ENCODE data around the gene TFCP2L1.

TFCP2L1 gene

DNA sequence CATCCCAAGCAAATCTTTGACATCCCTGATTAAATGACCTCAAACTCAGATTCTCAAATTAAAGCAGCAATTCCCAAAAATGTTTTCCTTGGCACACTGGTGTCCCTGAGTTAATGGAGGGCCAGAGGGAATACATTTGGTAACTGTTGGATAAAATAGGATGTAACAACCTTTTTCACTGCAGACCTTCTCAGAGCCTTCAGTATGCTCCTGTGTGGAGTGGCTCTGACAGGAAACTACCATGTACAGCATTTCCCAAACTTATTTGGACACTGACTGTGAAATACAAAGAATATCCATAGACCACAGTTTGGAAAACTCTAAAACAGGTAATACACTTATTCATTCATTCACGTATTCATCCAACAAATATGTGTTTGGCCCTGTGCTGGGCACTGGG, 91.8 kb downstream of the TFCP2L1 start:
- no peak for DNase-seq

DNA sequence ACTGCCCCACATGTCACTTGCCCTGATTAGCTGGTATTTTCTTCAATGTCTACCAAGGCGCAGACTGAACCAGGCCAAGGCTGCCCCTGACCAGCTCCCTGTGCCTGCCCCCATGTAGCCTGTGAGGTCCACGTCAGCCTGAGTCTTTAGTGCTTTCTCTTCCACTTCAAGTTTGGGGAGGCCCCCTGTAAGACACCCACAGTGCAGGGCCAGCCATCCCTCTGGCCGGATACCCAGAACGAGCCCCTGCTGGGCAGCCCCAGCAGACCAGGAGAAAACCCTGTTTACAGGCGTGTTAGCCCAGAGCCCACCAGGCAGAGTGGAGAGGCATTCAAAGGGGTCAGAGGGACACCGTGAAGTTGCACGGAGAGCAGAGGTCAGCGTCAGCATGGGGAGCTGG, 92.4 kb downstream of the TFCP2L1 start:
- DNase-seq = no peak

DNA sequence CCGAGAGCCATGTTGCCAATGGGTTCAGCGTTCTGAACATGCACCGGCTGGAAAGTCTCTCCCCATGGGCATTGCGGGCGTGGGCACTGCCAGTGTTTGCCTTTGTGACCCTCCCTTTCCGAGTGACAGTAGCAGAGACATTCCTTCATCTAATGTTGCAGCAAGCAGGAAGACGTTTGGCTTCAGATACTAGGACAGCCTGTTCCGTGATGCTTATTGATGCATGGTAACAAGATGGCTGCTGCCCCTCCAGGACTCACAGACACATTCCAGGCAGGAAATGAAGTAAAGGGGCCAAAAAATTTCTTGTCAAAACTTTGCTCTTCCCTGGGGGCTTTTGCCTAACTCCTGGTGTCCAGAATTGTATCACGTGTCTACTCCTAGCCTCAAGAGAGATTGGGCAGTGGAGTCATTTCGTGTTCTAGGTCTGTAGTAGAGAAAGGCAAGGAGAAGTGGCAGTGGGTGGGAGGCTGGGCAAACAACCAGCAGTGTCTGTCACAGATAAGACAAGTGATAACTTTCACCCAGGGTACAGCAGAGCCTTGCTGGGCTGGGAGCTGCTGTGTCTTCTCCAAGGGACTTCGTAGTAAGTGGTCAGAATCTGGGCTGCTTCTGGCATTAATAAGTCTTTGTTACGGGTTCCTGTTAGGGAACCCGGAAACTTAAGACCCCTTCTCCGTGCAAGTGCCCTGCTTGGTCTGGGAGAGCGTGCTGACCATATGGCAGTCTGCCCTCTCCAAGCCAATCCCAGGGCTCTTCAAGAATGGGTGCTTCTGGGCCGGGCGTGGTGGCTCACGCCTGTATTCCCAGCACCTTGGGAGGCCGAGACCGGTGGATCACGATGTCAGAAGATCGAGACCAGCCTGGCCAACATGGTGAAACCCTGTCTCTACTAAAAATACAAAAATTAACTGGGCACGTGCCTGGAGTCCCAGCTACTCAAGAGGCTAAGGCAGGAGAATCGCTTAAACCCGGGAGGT, 93.5 kb downstream of the TFCP2L1 start:
- DNase-seq = no peak

DNA sequence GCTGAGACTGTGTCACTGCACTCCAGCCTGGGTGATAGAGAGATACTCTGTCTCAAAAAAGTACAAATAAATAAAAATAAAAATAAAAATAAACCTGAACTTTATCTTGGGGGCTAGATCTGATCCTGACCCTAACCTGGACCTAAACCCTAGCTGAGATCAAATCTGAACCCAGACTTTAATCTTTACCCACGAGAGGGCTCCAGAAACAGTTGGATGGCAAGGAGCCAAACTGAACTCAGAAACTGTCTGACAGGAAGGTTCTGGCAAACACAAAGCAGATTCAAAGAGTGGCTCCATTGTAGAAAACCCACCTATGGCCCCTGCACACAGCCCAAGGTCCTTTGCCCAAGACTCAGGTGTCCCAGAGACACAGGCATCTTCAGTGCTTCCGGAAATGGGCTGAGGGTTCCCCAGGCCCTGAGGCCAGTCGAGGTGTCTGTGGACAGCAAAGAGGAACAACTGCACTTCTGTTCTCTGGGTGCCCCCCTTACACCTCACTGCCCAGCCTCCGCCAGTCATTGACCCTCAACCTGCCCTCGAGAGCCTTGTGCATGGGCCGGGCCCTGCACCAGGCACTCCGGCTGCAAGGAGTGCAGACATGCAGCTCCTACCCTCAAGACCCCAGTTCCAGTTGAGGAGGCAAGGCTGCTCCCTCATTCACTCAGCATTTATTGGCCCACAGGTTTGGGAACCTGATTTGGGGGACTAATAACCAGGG, 95.2 kb downstream of the TFCP2L1 start:
- no peak for DNase-seq

DNA sequence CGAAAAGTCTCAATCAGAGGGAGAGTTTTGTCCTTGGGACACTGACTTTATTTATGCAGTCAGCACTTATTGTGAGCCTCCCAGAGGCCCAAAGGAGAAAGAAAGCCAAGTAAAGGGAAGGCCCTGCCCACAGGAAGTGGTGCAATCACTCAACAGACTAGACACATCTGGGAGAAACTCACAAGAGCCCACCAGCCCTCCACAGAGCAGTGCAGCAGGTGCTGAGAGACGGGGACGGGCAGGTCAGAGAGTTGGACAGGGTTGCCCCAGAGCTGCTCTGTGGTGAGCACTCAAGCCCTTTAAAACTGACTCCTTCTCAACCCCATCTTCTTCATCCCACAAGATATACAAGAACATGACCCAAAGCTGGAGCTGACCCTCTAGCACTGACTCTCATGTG, 96.0 kb downstream of the TFCP2L1 start:
- DNase-seq = no peak

DNA sequence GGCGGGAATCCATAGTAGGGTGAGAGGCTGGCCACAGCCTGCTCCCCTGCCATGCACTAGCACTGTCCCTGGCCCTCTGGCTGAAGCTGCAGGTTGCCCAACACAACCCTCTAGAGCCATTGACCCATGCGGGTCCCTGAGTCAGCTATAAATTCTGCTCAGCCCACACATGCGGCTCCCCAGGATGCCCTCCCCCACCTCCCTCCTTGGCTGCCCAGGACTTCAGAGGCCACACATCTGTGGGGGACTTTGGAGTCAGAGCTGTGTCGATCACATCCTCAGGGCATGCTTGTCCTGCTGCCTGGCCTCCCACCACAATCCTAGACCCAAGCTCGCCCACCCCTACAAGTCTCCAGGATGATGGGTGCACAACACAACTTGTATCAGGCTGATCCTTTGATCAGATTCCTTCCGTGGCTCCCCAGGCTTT, 97.0 kb downstream of the TFCP2L1 start:
- no peak for DNase-seq

DNA sequence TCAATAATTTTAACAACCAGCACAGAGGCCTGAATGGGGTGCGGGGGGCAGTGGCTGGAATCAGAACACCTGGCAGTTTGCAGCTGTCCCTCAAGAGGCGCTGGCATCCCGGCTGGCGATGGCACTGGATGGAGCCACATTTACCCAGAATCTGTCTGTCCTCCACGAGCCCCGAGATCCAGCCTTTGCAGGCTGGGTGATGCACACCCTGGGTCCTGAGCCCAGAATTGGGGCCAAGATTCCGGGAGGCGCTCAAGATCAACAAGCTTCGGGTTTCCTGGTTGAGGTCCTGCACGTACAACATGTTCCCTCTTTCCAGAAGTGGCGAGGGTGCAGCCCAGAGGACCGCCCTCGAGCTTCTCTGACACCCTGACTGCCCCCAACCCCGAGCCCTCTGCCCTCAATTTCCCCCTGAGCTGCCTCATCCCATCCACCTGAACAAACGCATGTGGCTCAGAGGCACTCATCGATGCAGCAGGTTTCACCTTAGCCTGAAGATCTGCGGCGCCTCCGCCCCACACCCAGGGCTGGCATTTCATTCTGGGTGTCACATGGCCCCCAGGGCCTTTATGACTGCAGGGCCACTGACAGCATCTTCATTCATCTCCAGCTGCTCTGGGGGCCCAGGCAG, 97.5 kb downstream of the TFCP2L1 start:
- no peak for DNase-seq

DNA sequence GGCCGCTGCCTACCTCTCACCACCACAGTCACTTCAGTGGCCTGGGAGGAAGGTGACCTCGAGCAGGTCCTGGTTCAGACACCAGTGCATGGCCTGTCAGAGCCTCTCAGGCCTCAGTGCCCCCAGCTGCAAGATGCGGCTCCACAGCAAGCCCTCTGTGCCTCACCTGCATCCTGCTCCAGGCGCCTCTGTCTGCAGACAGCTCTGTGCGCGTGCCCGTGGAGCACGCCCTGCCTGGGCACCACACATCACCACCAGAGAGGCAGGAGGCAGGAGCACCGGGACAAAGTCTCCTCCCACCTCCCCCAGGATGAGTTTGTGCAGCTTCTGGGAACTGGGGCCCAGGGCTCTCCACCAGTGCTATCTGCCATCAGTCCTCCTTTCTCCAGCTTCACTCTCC, 98.7 kb downstream of the TFCP2L1 start:
- no peak for DNase-seq

DNA sequence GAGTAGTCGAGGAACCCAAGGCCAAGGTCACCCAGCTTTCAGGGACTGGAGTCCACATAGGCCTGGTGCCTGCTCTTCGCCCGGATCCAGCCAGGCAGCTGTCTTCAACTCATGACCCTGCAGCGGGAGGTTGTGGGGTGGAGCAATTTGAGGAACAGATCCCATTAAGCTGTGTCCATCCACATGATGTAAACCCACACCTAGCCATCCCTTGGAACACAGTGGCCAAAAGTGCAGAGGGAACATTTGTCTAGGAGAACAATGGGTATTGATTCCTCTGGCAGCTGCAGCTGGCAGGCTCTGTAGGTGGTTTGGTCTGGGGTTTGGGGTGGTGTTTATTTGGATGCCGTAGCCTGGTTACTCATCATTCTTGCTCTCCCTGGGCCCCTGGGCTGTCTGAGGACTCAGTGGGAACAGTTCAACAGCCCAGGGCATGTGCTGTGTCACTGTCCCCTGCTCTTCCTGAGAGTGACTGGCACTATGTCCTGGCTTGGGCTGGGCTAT, 99.4 kb downstream of the TFCP2L1 start:
- DNase-seq = no peak

DNA sequence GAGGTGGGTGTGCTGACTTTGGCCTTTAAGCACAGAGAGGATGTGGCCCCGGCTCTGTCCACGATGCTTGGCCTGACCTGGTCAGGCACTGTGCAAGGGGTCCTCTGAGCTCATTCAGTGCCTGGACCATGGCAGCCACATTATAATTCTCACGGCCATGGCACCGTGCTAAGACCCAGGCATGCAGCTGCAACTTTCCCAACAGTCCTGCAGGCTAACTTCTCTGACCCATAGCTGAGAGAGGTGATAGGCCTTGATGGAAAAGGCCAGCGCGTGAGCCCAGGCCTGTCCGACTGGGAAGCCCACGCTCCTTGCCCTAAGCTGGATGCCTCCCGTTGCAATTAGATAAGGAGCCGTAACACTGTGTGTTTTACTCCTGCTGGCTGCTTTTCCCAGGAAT, 99.9 kb downstream of the TFCP2L1 start:
- DNase-seq = no peak

DNA sequence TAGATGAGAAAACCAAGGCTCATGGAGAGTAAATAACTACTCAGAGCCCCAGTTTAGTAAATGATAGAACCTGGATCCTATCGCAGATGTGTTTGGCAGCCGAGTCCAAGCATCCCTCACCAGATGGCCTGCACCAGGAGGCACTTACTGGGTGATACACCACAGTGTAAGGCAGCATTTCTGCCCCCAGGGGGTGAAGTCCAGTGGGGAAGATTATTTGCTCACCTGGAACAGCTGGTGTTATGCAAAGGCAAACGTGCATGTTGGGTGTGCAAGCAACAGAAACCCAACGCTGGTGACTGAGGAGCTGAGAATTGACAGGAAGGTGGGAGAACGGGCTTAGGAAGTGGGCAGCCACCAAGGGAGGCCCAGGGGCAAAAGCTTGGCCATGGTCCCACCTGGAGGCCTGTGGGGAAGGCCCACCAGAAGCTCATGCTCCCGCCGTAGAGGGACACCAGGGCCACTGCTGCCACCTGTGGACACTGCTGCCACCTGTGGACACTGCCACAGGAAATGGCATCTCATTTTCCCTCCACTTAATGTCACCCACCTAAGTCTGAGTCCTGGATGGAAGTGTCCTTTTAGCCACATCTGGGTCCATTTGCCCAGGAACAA, 100.6 kb downstream of the TFCP2L1 start:
- DNase-seq = no peak

DNA sequence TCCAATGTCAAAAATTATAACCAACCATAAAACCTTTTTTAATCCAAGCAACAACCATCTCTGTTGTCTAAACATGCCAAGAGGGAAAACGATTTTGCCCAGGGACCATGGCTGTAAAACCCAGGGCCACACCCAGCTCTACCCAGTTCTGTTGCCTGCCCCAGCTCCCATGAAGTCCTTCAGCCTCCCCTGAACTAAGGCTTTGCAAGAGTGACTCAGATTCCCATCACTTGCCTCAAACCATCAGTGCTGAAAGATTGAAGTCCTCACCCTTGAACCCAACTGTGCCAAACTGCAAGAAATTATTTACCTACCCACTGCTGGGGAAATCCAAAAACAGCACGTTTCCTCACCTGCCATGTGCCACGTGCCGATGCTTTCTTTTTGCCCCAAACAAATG, 102.5 kb downstream of the TFCP2L1 start:
- DNase-seq = no peak

DNA sequence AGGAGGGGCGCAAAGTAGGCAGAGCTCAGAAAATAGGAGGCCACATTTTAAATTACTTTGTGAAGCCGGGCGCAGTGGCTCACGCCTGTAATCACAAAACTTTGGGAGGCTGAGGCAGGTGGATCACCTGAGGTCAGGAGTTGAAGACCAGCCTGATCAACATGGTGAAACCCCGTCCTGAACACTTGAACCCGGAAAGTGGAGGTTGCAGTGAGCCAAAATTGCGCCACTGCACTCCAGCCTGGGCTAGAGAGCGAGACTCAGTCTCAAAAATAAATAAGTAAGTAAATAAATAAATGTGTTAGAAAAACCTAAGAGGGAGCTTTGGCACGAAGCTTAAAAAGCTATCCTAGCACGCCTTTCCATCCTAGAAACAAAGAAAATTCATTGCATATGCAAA, 105.5 kb downstream of the TFCP2L1 start:
- DNase-seq = no peak

DNA sequence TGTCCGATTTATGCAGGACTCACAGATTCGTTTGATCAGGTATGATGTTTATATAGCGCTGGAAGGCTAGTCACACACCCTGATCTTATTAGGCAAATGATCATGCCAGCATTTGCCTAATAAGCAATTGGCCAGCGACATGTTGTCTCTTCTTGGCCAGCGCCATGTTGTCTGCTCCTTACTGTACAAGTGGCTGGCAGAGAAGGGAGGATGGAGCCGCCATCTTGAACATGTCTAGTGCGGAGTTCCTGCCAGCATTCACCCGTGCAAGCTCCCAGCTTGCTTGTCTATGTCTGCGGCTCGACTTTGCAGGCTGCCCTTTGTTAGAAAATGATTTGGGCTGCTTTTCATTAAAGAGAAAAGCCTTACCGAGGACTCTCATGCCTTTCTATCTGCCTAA, 106.3 kb downstream of the TFCP2L1 start:
- DNase-seq = no peak

DNA sequence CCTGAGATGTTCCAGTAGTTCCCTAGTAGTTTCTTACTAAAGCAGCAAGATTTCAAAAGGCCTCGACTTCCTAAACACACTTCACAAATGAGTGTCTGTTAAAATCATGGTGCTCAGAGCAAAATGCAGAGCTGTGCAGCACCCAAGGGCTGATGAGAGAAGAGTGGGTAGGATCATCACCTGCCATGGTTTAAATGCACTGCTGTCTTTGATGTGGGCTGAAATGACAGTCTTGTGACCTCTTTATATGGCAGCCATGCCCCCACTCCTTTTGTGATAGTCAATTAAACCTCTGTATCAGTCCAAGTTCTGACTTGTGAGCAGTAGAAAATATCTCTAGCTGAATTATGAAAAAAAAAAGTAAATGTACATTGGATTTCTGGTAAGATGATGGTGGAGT, 107.1 kb downstream of the TFCP2L1 start:
- no peak for DNase-seq

DNA sequence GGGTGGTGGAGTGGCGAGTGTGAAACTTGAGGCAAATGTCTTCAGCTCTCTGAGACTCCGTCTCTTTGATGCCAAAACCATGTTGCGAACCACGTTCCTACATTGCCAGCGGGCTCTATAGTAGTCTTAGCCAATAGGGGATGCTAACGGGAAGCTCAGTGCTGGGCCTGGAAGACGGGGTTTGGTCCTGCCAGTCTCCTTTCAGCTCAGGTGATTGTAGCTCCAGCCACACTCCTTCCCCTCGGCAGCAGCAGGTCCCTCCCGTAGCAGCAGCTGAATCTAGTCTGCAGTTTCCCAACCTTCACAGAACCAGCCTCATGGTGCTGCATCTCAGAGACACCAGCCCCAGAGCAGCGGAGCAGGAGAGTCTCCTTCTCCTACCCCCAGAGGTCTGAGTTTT, 109.7 kb downstream of the TFCP2L1 start:
- no peak for DNase-seq

DNA sequence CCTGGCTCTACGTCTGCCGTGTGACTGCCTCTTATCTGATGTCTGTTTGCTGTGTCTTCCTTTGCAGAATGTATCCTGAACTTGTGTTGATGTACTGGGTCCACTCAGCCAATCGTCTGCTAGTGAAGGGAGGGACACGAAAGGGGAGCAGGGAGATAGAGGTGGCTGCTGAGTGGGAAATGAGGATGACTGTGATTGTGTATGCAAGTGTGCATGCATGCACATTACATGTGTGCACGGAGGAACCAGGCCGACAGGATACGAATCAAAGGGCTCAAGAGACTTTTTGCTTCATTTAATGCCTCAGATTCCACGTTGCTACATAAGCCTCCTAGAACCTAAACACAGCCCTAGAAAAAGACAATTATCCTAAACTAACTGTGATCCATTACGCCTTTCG, 111.2 kb downstream of the TFCP2L1 start:
- no peak for DNase-seq

DNA sequence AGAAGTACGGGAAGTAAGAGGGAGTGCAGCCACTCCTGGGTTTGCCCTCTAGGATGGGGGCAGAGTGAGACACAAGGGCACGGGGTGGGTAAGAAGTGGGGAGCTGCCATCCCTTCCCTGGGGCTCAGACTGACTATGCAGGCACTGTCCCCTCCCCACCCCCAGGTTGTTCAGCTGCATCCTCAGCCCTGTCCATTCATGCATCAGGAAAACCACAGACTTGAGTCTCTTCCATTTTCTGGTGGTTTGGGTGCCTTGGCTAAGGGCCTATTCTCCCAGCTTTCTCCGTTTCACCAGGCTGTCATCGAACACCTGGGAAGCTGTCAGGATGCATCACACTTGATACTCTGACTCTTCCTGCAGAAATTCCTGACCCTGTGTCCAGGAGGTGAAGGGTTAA, 111.9 kb downstream of the TFCP2L1 start:
- no peak for DNase-seq

DNA sequence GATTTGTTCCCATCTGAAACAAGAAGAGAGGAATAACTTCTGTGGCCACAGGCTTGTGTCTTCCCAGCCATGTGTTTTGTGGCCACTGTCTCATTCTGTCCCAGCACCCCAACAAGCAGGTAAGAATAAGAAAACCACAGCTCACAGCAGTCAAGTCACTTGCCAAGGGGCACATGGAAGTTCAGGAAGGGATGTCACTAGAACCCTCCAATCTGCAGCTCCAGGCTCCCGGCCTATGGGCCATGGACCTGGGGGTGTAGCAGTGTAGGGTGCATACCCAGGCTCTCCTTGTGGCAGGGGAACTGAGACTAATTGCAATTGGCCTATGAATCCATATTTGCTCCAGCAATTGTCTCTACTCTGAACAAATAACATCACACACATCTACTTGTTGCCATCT, 112.5 kb downstream of the TFCP2L1 start:
- DNase-seq = no peak

DNA sequence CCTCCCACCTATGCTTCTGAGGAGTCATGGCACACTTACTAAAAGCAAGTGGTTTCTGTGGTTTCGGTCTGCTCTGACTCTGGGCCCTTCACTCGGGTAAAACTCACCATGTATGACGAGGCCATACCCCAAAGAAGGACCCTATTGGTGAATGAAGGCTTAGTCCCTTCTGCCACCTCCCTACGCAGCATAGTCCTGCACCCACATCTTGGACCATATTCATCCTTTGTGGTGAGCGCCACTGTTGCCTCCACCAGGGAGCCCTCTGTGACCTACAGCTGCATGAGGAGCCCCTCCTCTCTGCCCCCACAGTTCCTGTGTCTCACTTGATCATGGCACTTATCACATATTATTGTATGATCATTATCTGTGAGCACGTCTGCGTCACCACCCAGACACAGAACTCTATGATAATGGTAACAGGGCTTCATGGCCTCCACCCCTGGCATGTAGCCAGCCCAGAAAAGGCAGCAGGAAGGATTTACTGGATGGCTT, 113.3 kb downstream of the TFCP2L1 start:
- DNase-seq = no peak

DNA sequence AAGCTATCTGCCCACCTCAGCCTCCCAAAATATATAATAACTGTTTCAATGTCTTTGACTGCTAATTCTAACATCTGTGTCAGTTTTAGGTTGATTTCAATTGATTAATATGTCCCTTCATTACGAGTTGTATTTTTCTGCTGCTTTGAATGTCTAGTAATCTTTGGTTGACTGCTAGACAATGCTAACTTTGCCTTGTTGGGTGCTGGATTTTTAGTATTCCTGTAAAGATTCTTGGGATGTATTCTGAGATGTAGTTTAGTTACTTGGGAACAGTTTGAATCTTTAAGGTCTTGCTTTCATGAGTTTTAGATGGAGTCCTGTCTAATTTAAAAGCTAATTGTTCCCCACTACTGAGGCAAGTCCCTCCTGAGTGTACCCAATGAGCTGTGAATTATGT, 114.4 kb downstream of the TFCP2L1 start:
- DNase-seq = no peak

DNA sequence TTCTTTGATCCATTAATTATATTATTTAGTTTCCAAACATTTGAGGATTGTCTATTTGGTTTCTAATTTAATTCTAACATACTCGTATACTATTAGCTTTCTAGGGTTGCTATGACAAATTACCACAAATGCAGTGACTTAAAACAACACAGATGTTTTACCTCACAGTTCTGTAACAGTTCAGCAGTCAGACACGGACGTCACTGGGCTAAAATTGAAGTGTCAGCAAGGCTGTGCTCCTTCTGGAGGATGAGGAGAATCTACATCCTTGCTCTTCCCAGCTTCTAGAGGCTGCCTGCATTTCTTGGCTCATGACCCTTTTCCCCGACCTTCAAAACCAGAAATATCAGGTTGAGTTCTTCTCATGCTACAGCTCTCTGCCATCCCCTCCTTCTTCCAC, 117.6 kb downstream of the TFCP2L1 start:
- DNase-seq = no peak

All from GOT3 (cell line).